Fibroblast of lung (primary cell): ENCODE data around the gene MYO1F. TPM values are rescaled to one million over a fixed set of nuclear protein-coding genes. Genes with fewer than 3 reads are reported as not detected.
A peak's percentile ranks its signal among the peaks of the same experiment; 100 is the strongest.

Source experiments
- DNase-seq, 2 donors: peaks; one replicate each; pipeline versions ENCODE4 v3.0.0 to v3.0.0-alpha.2; 2010; ENCODE audit warnings: low read depth in 2 of 2
- H2AFZ ChIP-seq: 2 replicates; pipeline ENCODE4 v1.5.1; 2012; ENCODE audit warnings: low read length, control low read depth, inconsistent platforms
- H3K27ac ChIP-seq: 2 replicates; pipeline ENCODE4 v1.5.1; 2011; ENCODE audit warnings: low read length, control low read depth; ENCODE audit not compliant: insufficient read depth
- H3K27me3 ChIP-seq: 2 replicates; pipeline ENCODE4 v1.5.1; 2011; ENCODE audit warnings: mild to moderate bottlenecking, low read length; ENCODE audit not compliant: control insufficient read depth, insufficient read depth
- H3K36me3 ChIP-seq: 2 replicates; pipeline ENCODE4 v1.5.1; 2011; ENCODE audit warnings: low read length; ENCODE audit not compliant: control insufficient read depth, insufficient read depth
- H3K4me1 ChIP-seq: 2 replicates; pipeline ENCODE4 v1.5.1; 2011; ENCODE audit warnings: low read length; ENCODE audit not compliant: control insufficient read depth, insufficient read depth; ENCODE audit errors: extremely low read depth
- H3K4me2 ChIP-seq: 2 replicates; pipeline ENCODE4 v1.5.1; 2011; ENCODE audit warnings: low read length, control low read depth; ENCODE audit not compliant: insufficient read depth; ENCODE audit errors: extremely low read depth
- H3K4me3 ChIP-seq, 4 experiments: fragments of 200-600 bp in 1 of 4; sonication (generic) in 1 of 4; replicated peaks in 1 of 4; 2 replicates each; pipeline ENCODE4 v1.5.1; 2011 to 2016; ENCODE audit warnings: low read length in 4 of 4, low read depth in 3 of 4, mild to moderate bottlenecking in 3 of 4, control low read depth in 2 of 4, inconsistent platforms in 1 of 4, mixed read lengths in 1 of 4; ENCODE audit not compliant: insufficient read depth in 1 of 4; ENCODE audit errors: control extremely low read depth in 1 of 4
- H3K79me2 ChIP-seq: 2 replicates; pipeline ENCODE4 v1.5.1; 2012; ENCODE audit warnings: mild to moderate bottlenecking, low read length, inconsistent platforms; ENCODE audit not compliant: control insufficient read depth, insufficient read depth
- H3K9ac ChIP-seq: 2 replicates; pipeline ENCODE4 v1.5.1; 2011; ENCODE audit warnings: mild to moderate bottlenecking, low read length, control low read depth; ENCODE audit not compliant: insufficient read depth
- H3K9me3 ChIP-seq: 2 replicates; pipeline ENCODE4 v1.5.1; 2012; ENCODE audit warnings: low read depth, low read length; ENCODE audit not compliant: control insufficient read depth, insufficient read depth
- H4K20me1 ChIP-seq: 2 replicates; pipeline ENCODE4 v1.5.1; 2011; ENCODE audit warnings: low read length; ENCODE audit not compliant: control insufficient read depth, insufficient read depth; ENCODE audit errors: extremely low read depth
- CTCF ChIP-seq, 2 donors: IDR thresholded peaks in 1 of 2; conservative IDR thresholded peaks in 1 of 2; 1 replicate in 1 of 2; 2 replicates in 1 of 2; pipeline ENCODE4 v1.5.1; 2011 to 2012; ENCODE audit warnings: low read length in 2 of 2, control low read depth in 1 of 2, inconsistent platforms in 1 of 2, low read depth in 1 of 2, mild to moderate bottlenecking in 1 of 2
- EZH2 ChIP-seq: IDR thresholded peaks from 2 replicates; pipeline ENCODE4 v1.5.1; 2012; ENCODE audit warnings: low read length, control low read depth, mild to moderate bottlenecking; ENCODE audit errors: missing control alignments
- polyA plus RNA-seq, 2 donors: library from polyadenylated mRNA; depleted of rRNA in 1 of 2; stranded (reverse) in 1 of 2; unstranded in 1 of 2; fragments of >200 nt; gene quantifications; 2 replicates each; pipeline ENCODE4 v1.2.1, GENCODE V29; 2011 to 2012; ENCODE audit warnings: missing spikeins in 1 of 2
- total RNA-seq: library from RNA; depleted of rRNA; stranded (reverse); fragments of >200 nt; gene quantifications from 2 replicates; pipeline ENCODE4 v1.2.1, GENCODE V29; 2014

Gene MYO1F
- total and polyA plus RNA-seq, 2 donors (not counting 1 experiment from before 2014, with no cell fraction given): 0.08 to 0.17 TPM

DNA sequence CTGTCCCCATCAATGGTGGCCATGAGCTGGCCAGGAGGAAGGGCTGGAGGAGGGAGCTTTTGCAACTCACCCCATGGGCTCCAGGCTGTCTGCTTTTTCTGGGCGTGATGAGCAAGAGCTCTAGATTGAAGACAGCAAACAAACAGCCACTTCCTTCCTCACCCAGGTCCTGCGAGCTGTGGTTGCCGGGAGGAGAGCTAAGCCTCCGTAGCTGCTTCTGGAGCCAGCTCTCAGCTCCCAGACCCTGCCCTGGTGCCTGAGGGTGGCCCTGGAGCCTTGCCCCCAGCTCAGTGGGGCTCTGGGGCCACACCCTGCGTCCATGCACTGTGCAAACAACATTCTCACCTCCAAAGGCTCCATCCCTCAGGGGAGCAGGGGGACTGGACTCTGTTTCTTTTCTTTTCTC is 6.2 kb downstream of the MYO1F start:
- H3K36me3 ChIP-seq: no peaks in the 10 kb centered on the region
- H3K27me3 ChIP-seq: no peaks in the 10 kb centered on the region
- DNase-seq: peak; percentile 20 to 54
- no peak overlapping the region for H3K27ac ChIP-seq
- TF ChIP-seq EZH2 (no peak), CTCF (conservative IDR thresholded peaks at IDR 0.05 in 1 of 2, IDR thresholded peaks at IDR 0.05 in 1 of 2; ENCODE audit: low read depth in 1 of 2, low read length in 2 of 2) (no peak)
- no peaks in the 10 kb centered on the region for H4K20me1 ChIP-seq
- H3K4me3 ChIP-seq: no peak overlapping the region
- peak overlapping the region; percentile 25 for H3K4me2 ChIP-seq
- peak overlapping the region; percentile 44 for H2AFZ ChIP-seq
- H3K9ac ChIP-seq: no peak overlapping the region
- H3K4me1 ChIP-seq: peaks cover 8% of the 10 kb centered on the region
- H3K79me2 ChIP-seq: no peaks in the 10 kb centered on the region
- H3K9me3 ChIP-seq: no peaks in the 10 kb centered on the region

- H3K4me3 ChIP-seq: no peak overlapping the region
- no peaks in the 10 kb centered on the region for H3K27me3 ChIP-seq
- no peaks in the 10 kb centered on the region for H4K20me1 ChIP-seq
- no peaks in the 10 kb centered on the region for H3K9me3 ChIP-seq
- H3K79me2 ChIP-seq: no peaks in the 10 kb centered on the region
- peak; percentile 92 to 96 for DNase-seq
- no peak overlapping the region for H2AFZ ChIP-seq
- no peak overlapping the region for H3K27ac ChIP-seq
- H3K36me3 ChIP-seq: no peaks in the 10 kb centered on the region
- TF ChIP-seq EZH2 (no peak), CTCF (conservative IDR thresholded peaks at IDR 0.05 in 1 of 2, IDR thresholded peaks at IDR 0.05 in 1 of 2; ENCODE audit: low read depth in 1 of 2, low read length in 2 of 2) (no peak)
- H3K4me2 ChIP-seq: peak overlapping the region; percentile 46
- no peak overlapping the region for H3K9ac ChIP-seq
- H3K4me1 ChIP-seq: peaks cover 8% of the 10 kb centered on the region
These were observed 8.0 kb downstream of the MYO1F start for GRCh38 chr19:8569066-8569771.

- H3K36me3 ChIP-seq: no peaks in the 10 kb centered on the region
- no peaks in the 10 kb centered on the region for H3K27me3 ChIP-seq
- no peak overlapping the region for H3K4me3 ChIP-seq
- H3K79me2 ChIP-seq: no peaks in the 10 kb centered on the region
- H2AFZ ChIP-seq: no peak overlapping the region
- TF ChIP-seq EZH2 (no peak), CTCF (conservative IDR thresholded peaks at IDR 0.05 in 1 of 2, IDR thresholded peaks at IDR 0.05 in 1 of 2; ENCODE audit: low read depth in 1 of 2, low read length in 2 of 2) (no peak)
- H4K20me1 ChIP-seq: no peaks in the 10 kb centered on the region
- no peak overlapping the region for H3K9ac ChIP-seq
- no peak for DNase-seq
- no peak overlapping the region for H3K4me2 ChIP-seq
- H3K9me3 ChIP-seq: no peaks in the 10 kb centered on the region
- no peak overlapping the region for H3K27ac ChIP-seq
- H3K4me1 ChIP-seq: peaks cover 8% of the 10 kb centered on the region
These were observed 9.6 kb downstream of the MYO1F start for GRCh38 chr19:8567522-8568172.
